ENCODE measurements around the gene GDF9. TPM values are rescaled to one million over a fixed set of nuclear protein-coding genes. Genes with fewer than 3 reads are reported as not detected.

The GDF9 gene
- total RNA-seq, 1 experiment from 2014 or later: 0.24 TPM

DNA sequence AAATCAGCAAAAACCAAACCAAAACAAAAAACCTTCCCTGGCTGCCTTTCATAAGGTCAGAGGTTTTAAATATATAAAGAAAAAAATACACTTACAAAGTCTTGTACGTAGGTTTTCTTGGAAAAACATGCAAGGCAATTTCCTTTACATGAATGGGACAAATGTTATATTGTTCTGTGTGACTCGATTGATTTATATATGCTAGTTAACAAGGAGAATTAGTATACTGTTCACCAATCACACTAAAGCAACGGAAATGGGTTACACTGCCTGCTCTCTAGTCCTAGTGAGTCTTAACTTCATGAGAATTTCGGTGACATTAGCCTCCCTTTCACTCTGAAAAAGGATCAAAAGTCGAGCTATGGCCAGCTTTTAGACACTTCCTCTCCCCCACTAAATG lies 5.5 kb downstream of the GDF9 start:
- WGBS (ENCODE audit: extremely low coverage, insufficient read length, low lambda C conversion rate): no CpG with 5 or more reads among the region's 5 CpGs
- no peaks in the 10 kb centered on the region for H3K9me3 Mint-ChIP-seq
- no peak overlapping the region for H2BK120ac ChIP-seq (ENCODE audit: low read depth, low read length, poor library complexity, severe bottlenecking)

More for the DNA sequence above, 5.5 kb downstream of the GDF9 start:
- Mint-ChIP-seq H3K4me3 (no peak overlapping the region), H3K4me1 (peaks cover 17 to 19% of the 10 kb centered on the region in 2 experiments), H3K36me3 (ENCODE audit: insufficient read depth in 1 of 3, low read depth in 3 of 3) (no peaks in the 10 kb centered on the region), H3K27me3 (ENCODE audit: low read depth) (peaks cover 2% of the 10 kb centered on the region), H3K27ac (no peak overlapping the region)
- Histone ChIP-seq H2BK5ac (ENCODE audit: insufficient read length, low read length) (no peak overlapping the region), H2AFZ (ENCODE audit: low read length) (no peak overlapping the region), H3K79me2 (ENCODE audit: insufficient read depth, low read length) (no peaks in the 10 kb centered on the region), H3K14ac (ENCODE audit: insufficient read depth, low read length) (no peak overlapping the region), H3K27me3 (ENCODE audit: insufficient read depth, low read length) (no peaks in the 10 kb centered on the region), H2AK5ac (ENCODE audit: insufficient read length, low read length) (no peak overlapping the region), H3K56ac (ENCODE audit: insufficient read length, low read depth, low read length) (no peak overlapping the region), H3K4me2 (ENCODE audit: insufficient read depth, insufficient read length, low read length) (no peak overlapping the region), H3K9ac (ENCODE audit: extremely low read depth, insufficient read length, low read length) (no peak overlapping the region), H3K18ac (ENCODE audit: insufficient read length, low read depth, low read length) (no peak overlapping the region), H4K20me1 (ENCODE audit: control insufficient read depth, insufficient read depth, insufficient read length) (no peaks in the 10 kb centered on the region), H3T11ph (ENCODE audit: low read length) (no peak overlapping the region), H2BK15ac (ENCODE audit: low read depth, low read length) (no peak overlapping the region), H3K23me2 (ENCODE audit: insufficient read length, low read depth, low read length, poor library complexity, severe bottlenecking) (peaks cover 4% of the 10 kb centered on the region), H3K23ac (ENCODE audit: insufficient read length, low read depth, low read length) (no peak overlapping the region), H2BK20ac (ENCODE audit: low read depth, low read length, poor library complexity, severe bottlenecking) (no peak overlapping the region), H4K8ac (replicated peaks; ENCODE audit: insufficient read length, low read depth, low read length) (no peak overlapping the region), H2BK12ac (ENCODE audit: insufficient read length, low read depth, low read length) (no peak overlapping the region), H4K91ac (ENCODE audit: insufficient read length, low read depth, low read length) (no peak overlapping the region), H3K79me1 (ENCODE audit: insufficient read depth, low read depth, low read length, poor library complexity, severe bottlenecking) (no peaks in the 10 kb centered on the region), H3K9me3 (ENCODE audit: control insufficient read depth, low read depth, low read length) (no peaks in the 10 kb centered on the region), H4K5ac (ENCODE audit: insufficient read length, low read depth, low read length) (no peak overlapping the region), H3K4me1 (ENCODE audit: insufficient read depth, low read length) (peaks cover 5% of the 10 kb centered on the region; the same call in 1 of the 2 replicates), H3K4ac (ENCODE audit: low read depth, low read length) (no peak overlapping the region), H3K27ac (ENCODE audit: insufficient read length, low read depth, low read length) (no peak overlapping the region)
- no peak for TF ChIP-seq CTCF (conservative IDR thresholded peaks at IDR 0.05)
- DNase-seq: no peak
